ENCODE data around the gene AKAP6. TPM values are rescaled to one million over a fixed set of nuclear protein-coding genes. Genes with fewer than 3 reads are reported as not detected.

Gene AKAP6, protein sequence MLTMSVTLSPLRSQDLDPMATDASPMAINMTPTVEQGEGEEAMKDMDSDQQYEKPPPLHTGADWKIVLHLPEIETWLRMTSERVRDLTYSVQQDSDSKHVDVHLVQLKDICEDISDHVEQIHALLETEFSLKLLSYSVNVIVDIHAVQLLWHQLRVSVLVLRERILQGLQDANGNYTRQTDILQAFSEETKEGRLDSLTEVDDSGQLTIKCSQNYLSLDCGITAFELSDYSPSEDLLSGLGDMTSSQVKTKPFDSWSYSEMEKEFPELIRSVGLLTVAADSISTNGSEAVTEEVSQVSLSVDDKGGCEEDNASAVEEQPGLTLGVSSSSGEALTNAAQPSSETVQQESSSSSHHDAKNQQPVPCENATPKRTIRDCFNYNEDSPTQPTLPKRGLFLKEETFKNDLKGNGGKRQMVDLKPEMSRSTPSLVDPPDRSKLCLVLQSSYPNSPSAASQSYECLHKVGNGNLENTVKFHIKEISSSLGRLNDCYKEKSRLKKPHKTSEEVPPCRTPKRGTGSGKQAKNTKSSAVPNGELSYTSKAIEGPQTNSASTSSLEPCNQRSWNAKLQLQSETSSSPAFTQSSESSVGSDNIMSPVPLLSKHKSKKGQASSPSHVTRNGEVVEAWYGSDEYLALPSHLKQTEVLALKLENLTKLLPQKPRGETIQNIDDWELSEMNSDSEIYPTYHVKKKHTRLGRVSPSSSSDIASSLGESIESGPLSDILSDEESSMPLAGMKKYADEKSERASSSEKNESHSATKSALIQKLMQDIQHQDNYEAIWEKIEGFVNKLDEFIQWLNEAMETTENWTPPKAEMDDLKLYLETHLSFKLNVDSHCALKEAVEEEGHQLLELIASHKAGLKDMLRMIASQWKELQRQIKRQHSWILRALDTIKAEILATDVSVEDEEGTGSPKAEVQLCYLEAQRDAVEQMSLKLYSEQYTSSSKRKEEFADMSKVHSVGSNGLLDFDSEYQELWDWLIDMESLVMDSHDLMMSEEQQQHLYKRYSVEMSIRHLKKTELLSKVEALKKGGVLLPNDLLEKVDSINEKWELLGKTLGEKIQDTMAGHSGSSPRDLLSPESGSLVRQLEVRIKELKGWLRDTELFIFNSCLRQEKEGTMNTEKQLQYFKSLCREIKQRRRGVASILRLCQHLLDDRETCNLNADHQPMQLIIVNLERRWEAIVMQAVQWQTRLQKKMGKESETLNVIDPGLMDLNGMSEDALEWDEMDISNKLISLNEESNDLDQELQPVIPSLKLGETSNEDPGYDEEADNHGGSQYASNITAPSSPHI (N-terminal part only)
- 1 to 10 TPM; 1.9 to 2.9 TPM for total RNA-seq
- total RNA-seq = 0.81 to 1.7 reads per million in 2 donors

DNA sequence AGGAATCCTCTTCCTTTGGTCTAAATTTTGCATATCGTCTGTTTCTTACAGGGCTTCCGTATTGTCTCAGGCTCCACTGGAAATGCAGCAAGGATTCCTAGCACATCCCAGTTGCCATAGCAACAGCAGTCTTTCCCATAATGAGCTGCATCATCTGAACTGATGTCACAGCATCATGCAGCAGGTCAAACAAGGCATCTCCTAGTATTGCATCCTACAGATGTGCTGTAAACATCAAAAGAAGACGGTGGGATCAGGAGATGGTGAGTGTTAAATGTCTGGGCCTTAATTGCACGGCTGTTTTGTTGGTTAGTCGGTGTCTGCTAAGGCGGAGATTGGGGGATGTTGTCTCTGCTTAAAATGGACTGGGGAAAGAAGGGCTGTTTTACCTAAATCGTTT is at the start of gene AKAP6:
AKAP6 (plus strand) TSS at position 153 of the 400 bp plus-strand sequence. CDS start 104,196 bp downstream, outside the sequence.
- ATAC-seq (no peak), DNase-seq (no peak)
- no peak within 1 kb of the TSS for H3K27ac Mint-ChIP-seq
- H3K36me3 Mint-ChIP-seq (ENCODE audit: low read depth) = no peaks in the 10 kb centered on the region
- no peaks in the 10 kb centered on the region for H3K27me3 Mint-ChIP-seq
- H3K4me1 Mint-ChIP-seq = no peaks in the 10 kb centered on the region
- no peak within 1 kb of the TSS for H3K4me3 Mint-ChIP-seq
- no peaks in the 10 kb centered on the region for H3K9me3 ChIP-seq (ENCODE audit: control insufficient read depth, low read length, poor library complexity, severe bottlenecking)

- no peaks in the 10 kb centered on the region for H3K9me3 ChIP-seq (ENCODE audit: control insufficient read depth, low read length, poor library complexity, severe bottlenecking)
- Mint-ChIP-seq H3K36me3 (ENCODE audit: low read depth) (no peaks in the 10 kb centered on the region), H3K27ac (no peak overlapping the region), H3K4me3 (no peak overlapping the region), H3K4me1 (no peaks in the 10 kb centered on the region), H3K27me3 (no peaks in the 10 kb centered on the region)
- DNase-seq (no peak), ATAC-seq (no peak)
Measured at GRCh38 chr14:32286602-32287001, 42.5 kb upstream of the AKAP6 start.

DNA sequence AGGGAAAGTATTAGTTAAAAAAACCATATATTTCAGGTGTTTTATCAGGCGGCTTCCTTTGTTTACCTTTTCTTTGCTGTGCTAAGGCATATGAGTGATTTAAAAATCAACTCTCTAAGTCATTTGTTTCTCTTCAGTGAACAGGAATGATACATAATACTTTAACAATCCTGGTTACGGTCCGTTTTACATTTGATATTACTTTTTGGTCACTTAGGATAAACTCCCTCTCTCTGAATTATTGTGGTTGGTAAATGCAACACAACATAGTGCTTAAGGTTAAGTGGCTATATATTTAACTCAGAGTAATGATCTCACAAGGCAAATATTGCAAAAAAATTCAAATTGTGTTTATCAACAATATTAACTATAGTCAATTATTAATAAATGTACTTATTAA is 32.7 kb upstream of the AKAP6 start:
- DNase-seq = no peak
- no peaks in the 10 kb centered on the region for H3K4me1 Mint-ChIP-seq
- H3K9me3 ChIP-seq (ENCODE audit: control insufficient read depth, low read length, poor library complexity, severe bottlenecking) = no peaks in the 10 kb centered on the region
- no peaks in the 10 kb centered on the region for H3K27me3 Mint-ChIP-seq
- no peak overlapping the region for H3K4me3 Mint-ChIP-seq
- H3K27ac Mint-ChIP-seq = no peak overlapping the region
- ATAC-seq = no peak
- H3K36me3 Mint-ChIP-seq (ENCODE audit: low read depth) = no peaks in the 10 kb centered on the region

- Mint-ChIP-seq H3K4me1 (no peaks in the 10 kb centered on the region), H3K27me3 (no peaks in the 10 kb centered on the region), H3K36me3 (ENCODE audit: low read depth) (no peaks in the 10 kb centered on the region), H3K27ac (no peak overlapping the region), H3K4me3 (no peak overlapping the region)
- no peak for ATAC-seq
- H3K9me3 ChIP-seq (ENCODE audit: control insufficient read depth, low read length, poor library complexity, severe bottlenecking) = no peaks in the 10 kb centered on the region
- no peak for DNase-seq
Measured at GRCh38 chr14:32298346-32298745, 30.8 kb upstream of the AKAP6 start.

DNA sequence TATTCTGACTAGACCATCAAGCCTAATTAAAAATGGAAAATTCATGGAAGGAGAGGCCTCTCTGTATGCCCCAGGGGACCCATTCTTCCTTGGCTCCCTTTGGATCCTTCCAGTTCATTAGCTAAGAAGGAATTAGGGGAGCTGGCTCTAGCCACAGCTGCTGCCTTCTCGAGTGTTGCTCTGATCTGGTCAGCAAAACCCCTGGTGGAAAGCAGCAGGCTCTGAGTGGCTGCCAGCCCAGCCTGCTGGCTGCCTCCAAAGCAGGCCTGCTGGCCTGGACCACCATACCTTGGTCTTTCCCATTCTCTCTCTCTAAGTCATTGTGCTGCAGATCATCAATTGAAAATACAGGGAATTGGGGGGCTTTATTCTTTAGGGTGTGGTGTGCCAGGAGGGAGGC is 29.0 kb upstream of the AKAP6 start:
- no peak for DNase-seq
- Mint-ChIP-seq H3K36me3 (ENCODE audit: low read depth) (no peaks in the 10 kb centered on the region), H3K27me3 (peaks cover 7% of the 10 kb centered on the region), H3K27ac (no peak overlapping the region), H3K4me3 (no peak overlapping the region), H3K4me1 (no peaks in the 10 kb centered on the region)
- ATAC-seq = no peak
- no peaks in the 10 kb centered on the region for H3K9me3 ChIP-seq (ENCODE audit: control insufficient read depth, low read length, poor library complexity, severe bottlenecking)

GRCh38 chr14:32303865-32304264 is 25.2 kb upstream of the AKAP6 start:
- ATAC-seq = no peak
- Mint-ChIP-seq H3K27me3 (peaks cover 14% of the 10 kb centered on the region), H3K36me3 (ENCODE audit: low read depth) (no peaks in the 10 kb centered on the region), H3K4me1 (no peaks in the 10 kb centered on the region), H3K4me3 (no peak overlapping the region), H3K27ac (no peak overlapping the region)
- H3K9me3 ChIP-seq (ENCODE audit: control insufficient read depth, low read length, poor library complexity, severe bottlenecking) = no peaks in the 10 kb centered on the region
- no peak for DNase-seq

- no peak overlapping the region for H3K27ac Mint-ChIP-seq
- no peaks in the 10 kb centered on the region for H3K36me3 Mint-ChIP-seq (ENCODE audit: low read depth)
- no peak overlapping the region for H3K4me3 Mint-ChIP-seq
- ATAC-seq (no peak), DNase-seq (no peak)
- H3K9me3 ChIP-seq (ENCODE audit: control insufficient read depth, low read length, poor library complexity, severe bottlenecking) = no peaks in the 10 kb centered on the region
- peaks cover 14% of the 10 kb centered on the region for H3K27me3 Mint-ChIP-seq
- H3K4me1 Mint-ChIP-seq = no peaks in the 10 kb centered on the region
Measured at GRCh38 chr14:32304296-32304695, 24.8 kb upstream of the AKAP6 start.

GRCh38 chr14:32306549-32306948 is 22.5 kb upstream of the AKAP6 start:
- Mint-ChIP-seq H3K4me1 (no peaks in the 10 kb centered on the region), H3K27ac (no peak overlapping the region), H3K4me3 (no peak overlapping the region), H3K36me3 (ENCODE audit: low read depth) (no peaks in the 10 kb centered on the region), H3K27me3 (peaks cover 15% of the 10 kb centered on the region)
- DNase-seq (no peak), ATAC-seq (no peak)
- no peaks in the 10 kb centered on the region for H3K9me3 ChIP-seq (ENCODE audit: control insufficient read depth, low read length, poor library complexity, severe bottlenecking)

DNA sequence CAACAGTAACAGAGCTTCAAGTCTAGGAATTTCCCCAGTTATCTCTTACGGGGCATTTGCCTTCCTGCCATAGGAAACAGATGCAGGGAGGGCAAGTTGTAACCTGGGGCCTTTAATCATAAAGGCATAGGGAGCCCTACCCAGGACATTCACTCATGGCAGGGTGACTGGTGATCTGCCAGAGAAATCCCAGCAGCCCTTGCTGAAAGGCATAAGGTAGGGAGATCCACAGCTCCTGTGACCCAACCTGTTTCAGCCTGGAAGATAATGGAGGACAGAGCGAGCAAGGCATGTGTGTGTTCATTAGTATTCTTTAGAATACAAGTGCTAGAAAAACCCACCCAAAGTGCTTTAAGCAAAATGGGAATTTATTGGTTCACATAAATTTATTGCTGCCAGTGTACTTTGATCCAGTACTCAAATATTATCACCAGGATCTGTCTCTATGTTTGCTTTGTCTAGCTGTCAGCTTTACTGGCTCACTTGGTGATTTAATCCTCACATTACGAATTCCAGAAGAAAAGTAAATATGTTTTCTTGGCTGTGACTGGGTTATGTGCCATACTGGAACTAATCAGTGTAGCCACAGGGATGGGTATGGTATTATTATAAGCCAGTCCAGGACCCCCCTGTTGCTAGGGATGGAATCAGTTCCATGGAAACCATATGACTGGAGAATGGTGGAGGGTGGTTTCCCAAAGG is 21.1 kb upstream of the AKAP6 start:
- Mint-ChIP-seq H3K27ac (no peak overlapping the region), H3K4me1 (no peaks in the 10 kb centered on the region), H3K4me3 (no peak overlapping the region), H3K36me3 (ENCODE audit: low read depth) (no peaks in the 10 kb centered on the region), H3K27me3 (peaks cover 19% of the 10 kb centered on the region)
- ATAC-seq (no peak), DNase-seq (no peak)
- no peaks in the 10 kb centered on the region for H3K9me3 ChIP-seq (ENCODE audit: control insufficient read depth, low read length, poor library complexity, severe bottlenecking)

DNA sequence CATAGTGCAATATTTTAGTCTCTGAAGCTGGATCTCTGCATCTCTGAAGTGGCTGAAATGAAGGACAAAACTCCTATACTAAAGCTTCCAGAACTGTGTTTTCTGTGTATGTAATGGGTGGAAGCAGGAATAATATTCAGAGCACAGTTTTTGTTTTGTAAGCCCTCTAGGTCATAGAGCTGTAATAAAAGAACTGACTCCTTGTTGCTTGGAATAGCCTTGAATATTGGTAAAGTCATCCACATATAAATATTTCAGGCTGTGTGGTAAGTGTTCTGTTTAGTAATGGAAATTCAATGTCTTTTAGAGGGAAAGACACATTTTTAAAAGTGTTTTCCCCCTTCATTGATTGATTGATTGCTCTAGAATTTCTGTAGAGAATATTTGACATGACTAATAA is 18.2 kb upstream of the AKAP6 start:
- Mint-ChIP-seq H3K27me3 (peaks cover 16% of the 10 kb centered on the region), H3K4me3 (no peak overlapping the region), H3K36me3 (ENCODE audit: low read depth) (no peaks in the 10 kb centered on the region), H3K27ac (no peak overlapping the region), H3K4me1 (no peaks in the 10 kb centered on the region)
- ATAC-seq (no peak), DNase-seq (no peak)
- no peaks in the 10 kb centered on the region for H3K9me3 ChIP-seq (ENCODE audit: control insufficient read depth, low read length, poor library complexity, severe bottlenecking)

- ATAC-seq (no peak), DNase-seq (no peak)
- Mint-ChIP-seq H3K27me3 (peaks cover 17% of the 10 kb centered on the region), H3K36me3 (ENCODE audit: low read depth) (no peaks in the 10 kb centered on the region), H3K27ac (no peak overlapping the region), H3K4me3 (no peak overlapping the region), H3K4me1 (no peaks in the 10 kb centered on the region)
- no peaks in the 10 kb centered on the region for H3K9me3 ChIP-seq (ENCODE audit: control insufficient read depth, low read length, poor library complexity, severe bottlenecking)
Measured at GRCh38 chr14:32311294-32312009, 17.6 kb upstream of the AKAP6 start.

GRCh38 chr14:32312010-32312331 is 17.1 kb upstream of the AKAP6 start:
- no peaks in the 10 kb centered on the region for H3K9me3 ChIP-seq (ENCODE audit: control insufficient read depth, low read length, poor library complexity, severe bottlenecking)
- no peak for ATAC-seq
- DNase-seq = no peak
- peaks cover 17% of the 10 kb centered on the region for H3K27me3 Mint-ChIP-seq
- no peak overlapping the region for H3K4me3 Mint-ChIP-seq
- H3K36me3 Mint-ChIP-seq (ENCODE audit: low read depth) = no peaks in the 10 kb centered on the region
- H3K4me1 Mint-ChIP-seq = no peaks in the 10 kb centered on the region
- H3K27ac Mint-ChIP-seq = no peak overlapping the region

Measured in T-helper 17 cell (primary cell).